Heart left ventricle (tissue), 13 donors: ENCODE results near the gene LRMDA.

ENCODE experiments used
- POLR2A ChIP-seq, 2 donors: fragments of 450-650 bp; IDR thresholded peaks; one replicate each; pipeline ENCODE4 v1.6.1; 2017; ENCODE audit warnings: antibody characterized with exemption in 2 of 2, mild to moderate bottlenecking in 2 of 2, moderate library complexity in 2 of 2
- TF ChIP-seq, protein P1 (sequence below), 12 donors: fragments of 200-600 bp; sonication (generic) in 4 of 12; IDR thresholded peaks; one replicate each; pipeline versions ENCODE4 v1.5.0 to v1.8.0; 2018 to 2022; ENCODE audit warnings: antibody characterized with exemption in 12 of 12, mild to moderate bottlenecking in 5 of 12
- donor health status: ischemic (EF 13 %, LVEDD 7.1; RV severe dilation, severe dysfunction).
- donor health status: DM: no; HTN: yes; CAD: no.
- donor health status: DM: no; HTN: no; CAD: no.
- donor health status: ischemic (EF 25% LVEDD 6.9; RV normal size, moderate dysfunction).
- donor health status: ischemic (EF 25% LVEDD 5.7; RV mildly dilated, moderate dysfunction).
- donor health status: ischemic (EF 35%, LVEDD 5.7; RV mildly dilated, moderate dysfunction).
- donor health status: nonischemic (EF 11% LVEDD 7.7; RV severe dilation, severe dysfunction).
- donor health status: DM: yes; HTN: yes; CAD: no.
- donor health status: PGD.
- donor health status: ischemic (EF 29% LVEDD 5.4; RV normal size, mild dysfunction).
- donor health status: nonischemic (EF 23%, LVEDD 6.1; RV moderate dilation, normal function).

GRCh38 chr10:75444781-75445386, 13.5 kb downstream of the LRMDA start:
- TF ChIP-seq, protein P1, sequence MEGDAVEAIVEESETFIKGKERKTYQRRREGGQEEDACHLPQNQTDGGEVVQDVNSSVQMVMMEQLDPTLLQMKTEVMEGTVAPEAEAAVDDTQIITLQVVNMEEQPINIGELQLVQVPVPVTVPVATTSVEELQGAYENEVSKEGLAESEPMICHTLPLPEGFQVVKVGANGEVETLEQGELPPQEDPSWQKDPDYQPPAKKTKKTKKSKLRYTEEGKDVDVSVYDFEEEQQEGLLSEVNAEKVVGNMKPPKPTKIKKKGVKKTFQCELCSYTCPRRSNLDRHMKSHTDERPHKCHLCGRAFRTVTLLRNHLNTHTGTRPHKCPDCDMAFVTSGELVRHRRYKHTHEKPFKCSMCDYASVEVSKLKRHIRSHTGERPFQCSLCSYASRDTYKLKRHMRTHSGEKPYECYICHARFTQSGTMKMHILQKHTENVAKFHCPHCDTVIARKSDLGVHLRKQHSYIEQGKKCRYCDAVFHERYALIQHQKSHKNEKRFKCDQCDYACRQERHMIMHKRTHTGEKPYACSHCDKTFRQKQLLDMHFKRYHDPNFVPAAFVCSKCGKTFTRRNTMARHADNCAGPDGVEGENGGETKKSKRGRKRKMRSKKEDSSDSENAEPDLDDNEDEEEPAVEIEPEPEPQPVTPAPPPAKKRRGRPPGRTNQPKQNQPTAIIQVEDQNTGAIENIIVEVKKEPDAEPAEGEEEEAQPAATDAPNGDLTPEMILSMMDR (IDR thresholded peaks at IDR 0.05) = no peak
- TF ChIP-seq POLR2A (IDR thresholded peaks at IDR 0.05) = no peak
